Activated T-helper 17 cell treated with anti-CD3 and anti-CD28 coated beads, Interleukin-2, amount 50 U/mL, for 72 hours (primary cell): ENCODE data around the gene PPP1R26. TPM values are rescaled to one million over a fixed set of nuclear protein-coding genes. Genes with fewer than 3 reads are reported as not detected.

Experiments used
- ATAC-seq: fragments of 150-1000 bp; cut with Tn5 transposase; replicated peaks from 2 replicates; pipeline ENCODE4 v1.10.0; 2021; ENCODE audit warnings: mild to moderate bottlenecking, moderate library complexity
- H3K27ac Mint-ChIP-seq: one replicate; pipeline ENCODE4 v1.8.0; 2022; ENCODE audit warnings: mixed read lengths
- H3K27me3 Mint-ChIP-seq: one replicate; pipeline ENCODE4 v1.8.0; 2022; ENCODE audit warnings: mixed read lengths
- H3K36me3 Mint-ChIP-seq: one replicate; pipeline ENCODE4 v1.8.0; 2022; ENCODE audit warnings: low read depth, mild to moderate bottlenecking, mixed read lengths
- H3K4me1 Mint-ChIP-seq: one replicate; pipeline ENCODE4 v1.8.0; 2022; ENCODE audit warnings: mixed read lengths
- H3K4me3 Mint-ChIP-seq: one replicate; pipeline ENCODE4 v1.8.0; 2022; ENCODE audit warnings: mild to moderate bottlenecking, mixed read lengths
- H3K9me3 Mint-ChIP-seq: one replicate; pipeline ENCODE4 v1.8.0; 2022; ENCODE audit warnings: mixed read lengths
- total RNA-seq, 2 donors: library from RNA; stranded (reverse); gene quantifications; one replicate each; pipeline ENCODE4 v1.2.3, GENCODE V29; 2022

Gene PPP1R26
- total RNA-seq, 2 donors from 2014 or later = 2.5 to 3.4 TPM

- peaks cover 39% of the 10 kb centered on the region for H3K36me3 Mint-ChIP-seq
- no peaks in the 10 kb centered on the region for H3K27me3 Mint-ChIP-seq
- peak overlapping the region; percentile 77 for H3K27ac Mint-ChIP-seq
- H3K4me3 Mint-ChIP-seq = peak overlapping the region; percentile 81
- H3K9me3 Mint-ChIP-seq = no peaks in the 10 kb centered on the region
- no peak for ATAC-seq
- H3K4me1 Mint-ChIP-seq = no peaks in the 10 kb centered on the region
Measured at GRCh38 chr9:135501261-135502167, 21.9 kb downstream of the PPP1R26 start.

- ATAC-seq = no peak
- Mint-ChIP-seq H3K4me3 (peak overlapping the region; percentile 81), H3K27ac (peak overlapping the region; percentile 77), H3K36me3 (peaks cover 39% of the 10 kb centered on the region), H3K27me3 (no peaks in the 10 kb centered on the region), H3K9me3 (no peaks in the 10 kb centered on the region), H3K4me1 (no peaks in the 10 kb centered on the region)
Measured at GRCh38 chr9:135502168-135502872, 22.7 kb downstream of the PPP1R26 start.

GRCh38 chr9:135502873-135503321, 23.3 kb downstream of the PPP1R26 start:
- Mint-ChIP-seq H3K27me3 (no peaks in the 10 kb centered on the region), H3K4me1 (no peaks in the 10 kb centered on the region), H3K9me3 (no peaks in the 10 kb centered on the region), H3K27ac (peak overlapping the region; percentile 77), H3K36me3 (peaks cover 39% of the 10 kb centered on the region), H3K4me3 (peak overlapping the region; percentile 81)
- ATAC-seq = no peak

GRCh38 chr9:135503371-135504261, 24.0 kb downstream of the PPP1R26 start:
- H3K9me3 Mint-ChIP-seq = no peaks in the 10 kb centered on the region
- no peak for ATAC-seq
- H3K27me3 Mint-ChIP-seq = no peaks in the 10 kb centered on the region
- H3K36me3 Mint-ChIP-seq = peaks cover 39% of the 10 kb centered on the region
- H3K4me3 Mint-ChIP-seq = no peak overlapping the region
- no peak overlapping the region for H3K27ac Mint-ChIP-seq
- H3K4me1 Mint-ChIP-seq = no peaks in the 10 kb centered on the region

GRCh38 chr9:135504262-135505243, 25.0 kb downstream of the PPP1R26 start:
- no peak overlapping the region for H3K27ac Mint-ChIP-seq
- no peaks in the 10 kb centered on the region for H3K4me1 Mint-ChIP-seq
- no peak overlapping the region for H3K4me3 Mint-ChIP-seq
- H3K36me3 Mint-ChIP-seq = peaks cover 39% of the 10 kb centered on the region
- peak; percentile 18 for ATAC-seq
- no peaks in the 10 kb centered on the region for H3K27me3 Mint-ChIP-seq
- peaks cover 5% of the 10 kb centered on the region for H3K9me3 Mint-ChIP-seq

- H3K27me3 Mint-ChIP-seq = no peaks in the 10 kb centered on the region
- H3K9me3 Mint-ChIP-seq = peaks cover 5% of the 10 kb centered on the region
- H3K4me3 Mint-ChIP-seq = no peak overlapping the region
- H3K4me1 Mint-ChIP-seq = no peaks in the 10 kb centered on the region
- H3K36me3 Mint-ChIP-seq = peaks cover 39% of the 10 kb centered on the region
- no peak for ATAC-seq
- H3K27ac Mint-ChIP-seq = no peak overlapping the region
Measured at GRCh38 chr9:135505406-135506187, 26.0 kb downstream of the PPP1R26 start.

GRCh38 chr9:135506327-135507103, 26.9 kb downstream of the PPP1R26 start:
- Mint-ChIP-seq H3K27ac (no peak overlapping the region), H3K4me1 (peaks cover 4% of the 10 kb centered on the region), H3K27me3 (no peaks in the 10 kb centered on the region), H3K9me3 (peaks cover 5% of the 10 kb centered on the region), H3K4me3 (no peak overlapping the region), H3K36me3 (peaks cover 38% of the 10 kb centered on the region)
- ATAC-seq = no peak

GRCh38 chr9:135507104-135508035, 27.8 kb downstream of the PPP1R26 start:
- peaks cover 29% of the 10 kb centered on the region for H3K36me3 Mint-ChIP-seq
- peaks cover 8% of the 10 kb centered on the region for H3K4me1 Mint-ChIP-seq
- H3K27me3 Mint-ChIP-seq = no peaks in the 10 kb centered on the region
- H3K9me3 Mint-ChIP-seq = peaks cover 5% of the 10 kb centered on the region
- no peak overlapping the region for H3K27ac Mint-ChIP-seq
- no peak overlapping the region for H3K4me3 Mint-ChIP-seq
- ATAC-seq = no peak

- Mint-ChIP-seq H3K4me1 (peaks cover 8% of the 10 kb centered on the region), H3K9me3 (peaks cover 5% of the 10 kb centered on the region), H3K27ac (no peak overlapping the region), H3K27me3 (no peaks in the 10 kb centered on the region), H3K4me3 (no peak overlapping the region), H3K36me3 (peaks cover 20% of the 10 kb centered on the region)
- ATAC-seq = no peak
Measured at GRCh38 chr9:135508211-135508820, 28.7 kb downstream of the PPP1R26 start.

- Mint-ChIP-seq H3K27ac (no peak overlapping the region), H3K4me3 (no peak overlapping the region), H3K4me1 (peaks cover 8% of the 10 kb centered on the region)
Measured at GRCh38 chr9:135509458-135509857, 29.9 kb downstream of the PPP1R26 start.

GRCh38 chr9:135512241-135512603, 32.6 kb downstream of the PPP1R26 start:
- no peaks in the 10 kb centered on the region for H3K27me3 Mint-ChIP-seq
- H3K9me3 Mint-ChIP-seq = peaks cover 5% of the 10 kb centered on the region
- ATAC-seq = no peak
- no peak overlapping the region for H3K27ac Mint-ChIP-seq
- no peaks in the 10 kb centered on the region for H3K36me3 Mint-ChIP-seq
- H3K4me3 Mint-ChIP-seq = no peak overlapping the region
- peaks cover 8% of the 10 kb centered on the region for H3K4me1 Mint-ChIP-seq

More at GRCh38 chr9:135509458-135509857, 29.9 kb downstream of the PPP1R26 start:
- Mint-ChIP-seq H3K9me3 (peaks cover 5% of the 10 kb centered on the region), H3K36me3 (peaks cover 9% of the 10 kb centered on the region), H3K27me3 (no peaks in the 10 kb centered on the region)
- ATAC-seq = no peak
